GM12878 (cell line): ENCODE data around the gene ULBP3.

Source experiments
- RFX5 ChIP-seq: IDR thresholded peaks from 2 replicates; pipeline ENCODE4 v1.6.1; 2011; ENCODE audit warnings: low read depth, low read length, improper control_type of control experiment
- ZNF274 ChIP-seq: IDR thresholded peaks from one replicate; pipeline ENCODE4 v1.8.0; 2011; ENCODE audit not compliant: insufficient read length, insufficient read depth
- TF ChIP-seq, protein P1 (sequence below): IDR thresholded peaks from 2 replicates; pipeline ENCODE4 v1.6.1; 2012; ENCODE audit warnings: low read depth, low read length, improper control_type of control experiment

DNA sequence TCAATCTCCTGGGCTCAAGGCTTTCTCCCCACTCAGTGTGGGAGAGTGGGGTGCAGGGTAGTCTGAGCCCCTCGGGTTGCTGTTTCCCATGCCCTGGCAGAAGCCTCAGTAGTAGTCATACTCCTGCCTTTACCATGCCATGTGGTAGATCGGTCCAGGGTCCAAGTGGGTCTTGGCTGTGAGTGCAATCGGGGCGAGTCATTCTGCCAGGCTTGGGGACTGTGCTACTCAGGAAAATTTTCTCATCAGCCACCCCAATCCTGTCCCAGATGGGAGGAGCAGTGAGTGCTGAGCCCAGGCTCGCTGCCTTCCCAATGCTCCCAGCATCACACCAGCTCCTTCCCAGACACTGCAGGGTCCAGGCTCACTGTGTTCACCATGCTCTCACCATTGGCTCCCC is 32.8 kb downstream of the ULBP3 start:
- TF ChIP-seq ZNF274 (no peak), RFX5 (no peak)
- TF ChIP-seq, protein P1, sequence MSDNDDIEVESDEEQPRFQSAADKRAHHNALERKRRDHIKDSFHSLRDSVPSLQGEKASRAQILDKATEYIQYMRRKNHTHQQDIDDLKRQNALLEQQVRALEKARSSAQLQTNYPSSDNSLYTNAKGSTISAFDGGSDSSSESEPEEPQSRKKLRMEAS = no peak
